Measurements from ENCODE around the gene ZNF414. TPM values are rescaled to one million over a fixed set of nuclear protein-coding genes. Genes with fewer than 3 reads are reported as not detected.

Gene ZNF414
- total RNA-seq, 2 experiments from 2014 or later, result 36.3 to 38.0 TPM

DNA sequence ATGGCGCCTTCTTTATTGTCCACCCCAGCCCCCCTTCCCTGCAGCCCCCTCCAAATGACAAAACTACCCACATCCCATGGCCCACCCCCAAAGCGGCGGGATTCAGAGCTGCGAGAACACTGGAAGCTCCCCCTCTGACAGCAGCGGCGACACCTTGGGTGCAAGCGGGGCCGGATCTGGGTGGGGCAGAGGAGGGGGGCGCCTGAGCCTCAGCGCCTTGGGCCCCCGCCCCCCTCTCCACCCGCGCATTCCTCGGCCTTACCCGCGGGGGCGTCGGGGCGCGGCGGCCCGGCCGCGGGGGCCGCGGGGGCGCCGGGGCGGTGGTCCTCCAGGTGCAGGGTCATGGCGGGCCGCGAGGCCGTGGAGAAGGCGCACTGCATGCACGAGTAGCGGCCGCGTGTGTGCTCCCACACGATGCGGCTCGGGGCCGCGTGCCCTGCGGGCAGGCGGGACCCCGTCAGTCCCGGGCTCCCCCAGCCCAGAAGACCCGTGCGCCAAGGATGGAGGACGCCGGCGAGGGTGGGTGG is 3.3 kb downstream of the ZNF414 start:
- no peaks in the 10 kb centered on the region for H3K27me3 Mint-ChIP-seq

GRCh38 chr19:8506402-8506957 is 7.5 kb downstream of the ZNF414 start:
- ChIA-PET CTCF (interaction anchor here (1.1 to 1.6 kb wide), 7 partner anchors 20 to 94 kb away, joined by 3 to 10 read pairs (median 6); partner anchors contain the start of gene MARCHF2), POLR2A (interaction anchor here (1.0 to 2.8 kb wide), 9 partner anchors 8 to 93 kb away, joined by 3 to 29 read pairs (median 9); partner anchors contain the start of genes MARCHF2 and ZNF414)
- Mint-ChIP-seq H3K4me3 (peak overlapping the region; percentile 93), H3K27ac (peak overlapping the region; percentile 85), H3K36me3 (ENCODE audit: low read depth) (peaks cover 15% of the 10 kb centered on the region), H3K4me1 (ENCODE audit: low read depth) (peaks cover 19% of the 10 kb centered on the region), H3K9me3 (no peaks in the 10 kb centered on the region), H3K27me3 (no peaks in the 10 kb centered on the region)
- DNase-seq (no peak), ATAC-seq (ENCODE audit: poor library complexity) (no peak)
- TF ChIP-seq CTCF (IDR thresholded peaks at IDR 0.05), result no peak
- intact Hi-C loops (cut with DNase I, micrococcal nuclease), result loop anchor here in 1 of 2 experiments (1.0 to 5.0 kb wide), 2 partner anchors 71 to 151 kb away; partner anchors contain the start of gene MYO1F
- Histone ChIP-seq H3K4me1 (ENCODE audit: insufficient read depth, low read length) (peaks cover 40% of the 10 kb centered on the region), H3K9me3 (ENCODE audit: control insufficient read depth in 1 of 2, insufficient read depth in 1 of 2, low read length in 2 of 2) (no peaks in the 10 kb centered on the region), H3K27ac (ENCODE audit: low read depth in 1 of 2, low read length in 2 of 2) (peak overlapping the region; percentile 5 to 46), H3K4me3 (ENCODE audit: low read length) (peak overlapping the region; percentile 75), H3K36me3 (ENCODE audit: insufficient read depth, low read length) (peaks cover 10% of the 10 kb centered on the region), H3K27me3 (ENCODE audit: control insufficient read depth in 1 of 2, insufficient read depth in 2 of 2, low read length in 2 of 2) (no peaks in the 10 kb centered on the region)

More for the DNA sequence above, 3.3 kb downstream of the ZNF414 start:
- Histone ChIP-seq H3K4me3 (ENCODE audit: low read length) (no peak overlapping the region), H3K9me3 (ENCODE audit: control insufficient read depth in 1 of 2, insufficient read depth in 1 of 2, low read length in 2 of 2) (peaks cover 0 to 4% of the 10 kb centered on the region in 2 experiments), H3K27me3 (ENCODE audit: control insufficient read depth in 1 of 2, insufficient read depth in 2 of 2, low read length in 2 of 2) (no peaks in the 10 kb centered on the region), H3K36me3 (ENCODE audit: insufficient read depth, low read length) (peaks cover 19% of the 10 kb centered on the region), H3K27ac (ENCODE audit: low read depth in 1 of 2, low read length in 2 of 2) (no peak overlapping the region), H3K4me1 (ENCODE audit: insufficient read depth, low read length) (peaks cover 48% of the 10 kb centered on the region)
- intact Hi-C loops (cut with DNase I, micrococcal nuclease), result no loop called here
- TF ChIP-seq CTCF (IDR thresholded peaks at IDR 0.05), result no peak
- Mint-ChIP-seq H3K9me3 (no peaks in the 10 kb centered on the region), H3K27ac (no peak overlapping the region), H3K4me3 (no peak overlapping the region), H3K36me3 (ENCODE audit: low read depth) (peaks cover 40% of the 10 kb centered on the region), H3K4me1 (ENCODE audit: low read depth) (peaks cover 39% of the 10 kb centered on the region)
- ChIA-PET CTCF (no interaction called here), POLR2A (no interaction called here)
- no peak for ATAC-seq (ENCODE audit: poor library complexity)
- no peak for DNase-seq

GRCh38 chr19:8505680-8506401 is 8.1 kb downstream of the ZNF414 start:
- ChIA-PET CTCF (interaction anchor here (0.6 to 1.6 kb wide), 16 partner anchors 11 to 151 kb away, joined by 3 to 10 read pairs (median 3); partner anchors contain the start of gene MARCHF2), POLR2A (interaction anchor here (0.7 to 2.8 kb wide), 12 partner anchors 9 to 321 kb away, joined by 3 to 29 read pairs (median 6); partner anchors contain the start of genes MARCHF2 and ZNF414)
- Mint-ChIP-seq H3K27me3 (no peaks in the 10 kb centered on the region), H3K36me3 (ENCODE audit: low read depth) (peaks cover 15% of the 10 kb centered on the region), H3K4me3 (peak overlapping the region; percentile 93), H3K27ac (peak overlapping the region; percentile 85), H3K4me1 (ENCODE audit: low read depth) (peaks cover 22% of the 10 kb centered on the region), H3K9me3 (no peaks in the 10 kb centered on the region)
- peaks cover 3% of the 10 kb centered on the region for H3K36me3 ChIP-seq (ENCODE audit: insufficient read depth, low read length)
- DNase-seq, result peak; percentile 47 to 86 (median 67)
- peak; percentile 77 for ATAC-seq (ENCODE audit: poor library complexity)
- no peaks in the 10 kb centered on the region for H3K9me3 ChIP-seq (ENCODE audit: control insufficient read depth in 1 of 2, insufficient read depth in 1 of 2, low read length in 2 of 2)
- peak overlapping the region; percentile 5 to 46 for H3K27ac ChIP-seq (ENCODE audit: low read depth in 1 of 2, low read length in 2 of 2)
- TF ChIP-seq CTCF (IDR thresholded peaks at IDR 0.05), result peak; percentile 73
- intact Hi-C loops (cut with DNase I, micrococcal nuclease), result loop anchor here in 1 of 2 experiments (1.0 to 5.0 kb wide), 3 partner anchors 71 to 151 kb away; partner anchors contain the start of genes MARCHF2 and MYO1F
- H3K4me3 ChIP-seq (ENCODE audit: low read length), result peak overlapping the region; percentile 75
- peaks cover 40% of the 10 kb centered on the region for H3K4me1 ChIP-seq (ENCODE audit: insufficient read depth, low read length)
- H3K27me3 ChIP-seq (ENCODE audit: control insufficient read depth in 1 of 2, insufficient read depth in 2 of 2, low read length in 2 of 2), result no peaks in the 10 kb centered on the region
